NT2/D1 (cell line): ENCODE measurements around the gene ARFGEF3.

Experiments used
- YY1 ChIP-seq: IDR thresholded peaks from 2 replicates; pipeline ENCODE4 v1.6.1; 2011; ENCODE audit not compliant: insufficient read length, insufficient read depth
- ZNF274 ChIP-seq: IDR thresholded peaks from 2 replicates; pipeline ENCODE4 v1.6.1; 2011; ENCODE audit warnings: mild to moderate bottlenecking, low read depth, low read length

GRCh38 chr6:138205437-138206094, 43.8 kb downstream of the ARFGEF3 start:
- TF ChIP-seq YY1 (no peak), ZNF274 (no peak)
